K562 (cell line): Measurements from ENCODE around the gene USP5. TPM values are rescaled to one million over a fixed set of nuclear protein-coding genes. Genes with fewer than 3 reads are reported as not detected.

ENCODE experiments used
- CHD4 ChIP-seq: fragments of 200-600 bp; sonication (generic); IDR thresholded peaks from 3 replicates; pipeline ENCODE4 v1.6.1; 2012; ENCODE audit warnings: low read depth, mild to moderate bottlenecking, mixed read lengths, low read length, inconsistent platforms; ENCODE audit not compliant: insufficient read depth, insufficient replicate concordance, poor library complexity, severe bottlenecking
- CREB3 ChIP-seq: fragments of 450-650 bp; conservative IDR thresholded peaks from 2 replicates; pipeline ENCODE4 v1.6.1; 2016; ENCODE audit warnings: missing genetic modification characterization, low read depth, mild to moderate bottlenecking, missing compliant biosample characterization, moderate library complexity
- HNRNPLL ChIP-seq: fragments of 200-400 bp; formaldehyde crosslinking; IDR thresholded peaks from 2 replicates; pipeline ENCODE4 v1.6.1; 2017; ENCODE audit warnings: low read length, low read depth, mild to moderate bottlenecking; ENCODE audit not compliant: poor library complexity, severe bottlenecking
- KAT8 ChIP-seq: fragments of 450-650 bp; IDR thresholded peaks from 2 replicates; pipeline ENCODE4 v1.6.1; 2016; ENCODE audit warnings: low read depth, mild to moderate bottlenecking
- MAFG ChIP-seq: fragments of 450-650 bp; conservative IDR thresholded peaks from 2 replicates; pipeline ENCODE4 v1.6.1; 2016; ENCODE audit warnings: missing genetic modification characterization, missing compliant biosample characterization
- PTRF ChIP-seq: fragments of 450-650 bp; IDR thresholded peaks from 2 replicates; pipeline ENCODE4 v1.6.1; 2016; ENCODE audit warnings: mild to moderate bottlenecking, missing genetic modification characterization, missing compliant biosample characterization
- RFX1 ChIP-seq: fragments of 450-650 bp; IDR thresholded peaks from 2 replicates; pipeline ENCODE4 v1.6.1; 2016; ENCODE audit warnings: mild to moderate bottlenecking, moderate library complexity
- RNF219 ChIP-seq: fragments of 250-450 bp; sonication (Bioruptor Pico); IDR thresholded peaks from 2 replicates; pipeline ENCODE4 v1.5.0; 2022; ENCODE audit warnings: mild to moderate bottlenecking
- SMAD4 ChIP-seq: fragments of 250-450 bp; sonication (Bioruptor Pico); conservative IDR thresholded peaks from 2 replicates; pipeline ENCODE4 v1.8.0; 2021; ENCODE audit warnings: inconsistent platforms, mild to moderate bottlenecking, moderate library complexity
- ZNF212 ChIP-seq: fragments of 450-650 bp; formaldehyde crosslinking; IDR thresholded peaks from 2 replicates; pipeline ENCODE4 v1.4.0; 2020; ENCODE audit warnings: mild to moderate bottlenecking
- polyA plus RNA-seq, 8 experiments: library from polyadenylated mRNA; depleted of rRNA in 4 of 8; stranded (reverse) in 5 of 8; unstranded in 3 of 8; fragments of >200 nt; fragmentation: Nextera tagmentation in 2 of 8; fragmentation: Illumina TruSeq in 1 of 8; extraction: Ambion mirVana in 2 of 8; extraction: Trizol in 1 of 8; gene quantifications; 2 replicates each; pipeline versions ENCODE4 v1.2.1 to v1.2.3, GENCODE V29; 2011 to 2014; ENCODE audit warnings: inconsistent platforms in 1 of 8, missing spikeins in 1 of 8
- total RNA-seq, 7 experiments: library from RNA; depleted of rRNA in 6 of 7; stranded (reverse); fragments of >200 nt in 6 of 7; fragmentation: Illumina TruSeq in 2 of 7; extraction: Trizol in 2 of 7; gene quantifications; 2 replicates each; pipeline versions ENCODE4 v1.2.1 to v1.2.3, GENCODE V29; 2011 to 2021; ENCODE audit warnings: low replicate concordance in 1 of 7

Gene USP5
- total and polyA plus RNA-seq, 9 of the 15 experiments (the other 6 are each of a cell fraction or from before 2014, with no cell fraction given), result 1.4 to 107 (median 48.6) TPM

- TF ChIP-seq RNF219 (CRISPR knock-in tag) (no peak), CREB3 (tag) (no peak), KAT8 (no peak), MAFG (tag) (no peak), CHD4 (no peak), HNRNPLL (no peak), PTRF (tag) (no peak), RFX1 (no peak), SMAD4 (no peak), ZNF212 (CRISPR knock-in tag) (no peak)
Observed at GRCh38 chr12:6830286-6830890, 21.6 kb upstream of the USP5 start (continued).
